Globus pallidus (tissue), 1 donor: Measurements from ENCODE around the gene ZNF248.
A peak's percentile ranks its signal among the peaks of the same experiment; 100 is the strongest.
"Not testable (repeated sequence)": the region's sequence is repeated elsewhere in the genome, so short reads cannot be mapped to it uniquely, and the experiment has no call there.

Experiments used
- DNase-seq: peaks from one replicate; pipeline ENCODE4 v3.0.0-alpha.2; 2015; ENCODE audit warnings: low spot score

Gene ZNF248

DNA sequence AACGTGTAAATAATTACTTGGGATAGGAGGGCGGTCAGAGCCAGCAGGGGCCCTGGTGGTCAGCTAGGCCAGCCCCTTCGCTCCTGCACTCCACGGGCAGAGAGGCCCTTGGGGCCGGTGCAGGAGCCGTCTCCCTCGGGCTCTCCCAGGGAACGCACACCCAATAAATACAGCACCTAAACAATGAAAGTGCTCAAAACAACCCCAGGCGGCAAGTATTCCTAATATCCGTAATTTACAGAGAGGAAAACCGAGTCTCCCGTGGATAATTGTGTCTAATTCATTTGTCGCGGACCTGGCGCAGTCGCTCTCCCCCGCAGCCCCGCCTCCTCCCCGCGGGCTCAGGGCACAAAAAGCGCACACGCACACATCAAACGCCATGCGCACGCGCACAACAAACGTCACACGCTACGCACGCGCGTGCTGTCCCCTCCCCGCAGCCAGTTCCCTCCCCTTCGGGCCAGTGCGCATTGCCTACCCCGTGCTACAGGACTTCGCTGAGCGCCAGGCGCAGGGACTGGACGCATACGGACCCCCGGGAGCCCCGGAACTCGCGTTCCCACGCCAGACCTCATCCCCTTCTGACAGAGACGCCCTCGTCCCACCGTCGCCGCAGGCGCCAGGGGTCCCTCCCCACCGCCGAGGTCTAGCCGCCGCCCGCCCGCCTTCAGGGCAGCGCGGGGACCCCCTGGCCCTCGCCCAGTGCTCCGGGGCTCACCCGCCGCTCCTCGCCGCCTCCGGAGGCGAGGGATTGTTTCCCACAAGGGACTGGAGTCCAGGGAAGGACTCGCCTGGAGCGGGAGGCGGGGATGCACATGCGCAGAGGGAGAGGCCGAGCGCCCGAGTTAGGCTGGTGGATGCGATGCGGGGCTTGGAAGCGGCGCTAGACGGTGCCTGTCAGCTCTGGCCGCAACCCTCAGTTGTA is at the start of gene ZNF248:
ZNF248 (minus strand) TSS at position 324 of the 925 bp plus-strand sequence. CDS start 1,300 bp downstream, outside the sequence.
- DNase-seq = peak; percentile 98

- DNase-seq = no peak
These were observed 49.0 kb upstream of the ZNF248 start for GRCh38 chr10:37906382-37906781.

- no peak for DNase-seq
These were observed 39.0 kb upstream of the ZNF248 start for GRCh38 chr10:37896436-37896835.

DNA sequence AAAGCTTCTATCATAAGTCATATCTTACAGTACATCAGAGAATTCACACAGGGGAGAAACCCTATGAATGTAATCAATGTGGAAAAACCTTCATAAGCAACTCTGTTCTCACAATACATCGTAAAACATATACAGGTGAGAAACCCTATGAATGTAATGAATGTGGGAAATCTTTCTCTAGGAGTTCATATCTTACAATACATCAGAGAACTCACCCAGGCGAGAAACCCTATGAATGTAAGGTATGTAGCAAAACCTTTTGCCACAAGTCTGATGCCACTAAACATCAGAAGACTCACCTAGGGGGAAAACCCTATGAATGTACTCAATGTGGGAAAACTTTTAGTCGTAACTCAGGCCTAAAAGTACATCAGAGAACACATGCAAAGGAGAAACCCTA is 38.3 kb upstream of the ZNF248 start:
- no peak for DNase-seq

GRCh38 chr10:37885850-37886249 is 28.4 kb upstream of the ZNF248 start:
- no peak for DNase-seq

- no peak for DNase-seq
These were observed 15.5 kb upstream of the ZNF248 start for GRCh38 chr10:37872955-37873354.

GRCh38 chr10:37872283-37872682 is 14.9 kb upstream of the ZNF248 start:
- no peak for DNase-seq

GRCh38 chr10:37871568-37872251 is 14.3 kb upstream of the ZNF248 start:
- no peak for DNase-seq

GRCh38 chr10:37871143-37871542 is 13.7 kb upstream of the ZNF248 start:
- DNase-seq = no peak

- DNase-seq = no peak
These were observed 11.4 kb upstream of the ZNF248 start for GRCh38 chr10:37868796-37869195.

- DNase-seq = no peak
These were observed 8.8 kb upstream of the ZNF248 start for GRCh38 chr10:37865957-37866803.

- DNase-seq = no peak
These were observed 7.9 kb upstream of the ZNF248 start for GRCh38 chr10:37865264-37865663.

DNA sequence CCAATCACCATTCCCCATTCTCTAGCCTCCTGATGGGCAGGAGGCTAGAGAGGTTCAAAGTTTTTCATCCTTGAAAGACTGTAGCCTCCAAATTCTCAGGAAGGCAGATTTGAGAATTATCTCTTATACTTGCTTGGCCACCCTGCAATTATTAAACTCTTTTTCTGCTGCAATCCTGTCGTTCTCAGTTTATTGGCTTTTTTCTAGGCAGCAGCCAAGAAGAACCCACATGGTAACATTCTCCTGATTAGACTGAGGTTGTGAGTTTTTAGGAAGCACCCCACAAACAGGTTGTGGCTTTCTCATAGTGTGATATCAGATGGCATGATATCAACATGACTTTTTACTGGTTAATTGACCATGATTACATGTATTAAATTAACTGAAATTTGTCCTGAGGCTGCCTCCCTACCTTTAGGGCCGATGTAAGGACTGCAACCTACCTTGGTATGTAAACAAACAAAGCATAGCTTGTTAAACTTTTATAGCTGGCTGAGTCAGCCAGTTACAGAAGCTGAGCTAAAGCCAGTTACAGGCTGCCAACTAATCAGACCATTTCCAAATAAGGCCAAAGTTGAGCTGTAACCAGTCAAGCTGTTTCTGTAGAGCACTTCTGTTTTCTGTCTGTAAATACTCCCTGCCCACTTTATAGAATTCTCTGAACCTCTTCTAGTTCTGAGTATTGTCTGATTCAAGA is 3.2 kb upstream of the ZNF248 start:
- DNase-seq = no peak

DNA sequence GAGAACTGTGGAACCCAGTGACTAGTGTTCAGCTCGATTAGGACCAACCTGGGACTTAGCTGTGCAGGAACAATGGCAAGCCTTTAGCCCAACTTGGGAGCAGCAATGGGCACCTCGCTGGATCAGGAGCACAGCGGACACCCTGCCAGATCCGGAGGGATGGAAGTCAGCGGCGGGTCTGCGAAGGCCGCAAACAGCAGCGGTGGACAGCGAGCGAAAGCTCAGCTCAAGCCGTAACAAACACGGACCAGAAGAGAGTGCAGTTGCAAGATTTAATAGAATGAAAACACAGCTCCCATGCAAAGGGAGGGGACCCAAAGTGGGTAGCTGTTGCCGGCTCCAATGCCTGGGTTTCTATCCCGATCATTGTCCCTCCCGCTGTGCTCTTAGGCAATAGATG is 1.9 kb upstream of the ZNF248 start:
- not testable (repeated sequence) for DNase-seq

- DNase-seq = no peak
These were observed 526 bp downstream of the ZNF248 start for GRCh38 chr10:37856881-37857286.

DNA sequence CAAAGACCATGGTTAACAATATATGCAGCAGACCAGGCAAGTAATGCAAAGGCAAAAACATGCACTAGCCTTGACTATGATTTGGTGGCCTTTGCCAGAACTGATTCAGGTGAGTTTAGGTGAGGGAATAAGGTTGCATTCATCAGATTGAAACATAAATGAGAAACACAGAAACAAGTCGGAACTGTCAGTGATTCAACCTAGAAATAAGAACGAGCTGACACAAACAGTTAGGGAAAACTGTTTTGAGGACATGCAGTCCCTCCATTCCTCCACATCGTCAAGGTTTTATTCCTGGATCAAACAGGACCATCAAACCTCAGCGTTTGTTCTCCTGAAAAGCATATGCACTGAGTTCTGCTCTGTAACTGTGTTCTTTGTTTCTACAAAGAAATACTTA is 1.8 kb downstream of the ZNF248 start:
- no peak for DNase-seq

DNA sequence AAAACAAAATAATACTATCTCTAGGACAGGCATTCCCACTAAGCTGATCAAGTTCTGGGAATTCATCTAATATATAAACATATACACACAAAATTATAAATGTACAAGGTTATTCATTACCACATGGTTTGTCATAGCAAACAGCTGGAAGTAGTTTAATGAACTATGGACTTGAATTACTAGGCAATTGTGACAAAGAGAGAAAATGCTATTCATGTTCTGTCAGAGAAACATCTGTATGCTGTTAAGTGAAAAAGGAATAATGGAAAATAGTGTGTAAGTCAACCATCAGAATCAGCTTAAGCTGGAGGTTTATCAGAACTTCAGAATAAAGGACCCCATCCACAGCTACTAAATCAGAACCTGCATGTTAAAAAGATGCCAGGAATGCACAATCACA is 2.8 kb downstream of the ZNF248 start:
- no peak for DNase-seq

GRCh38 chr10:37844644-37845043 is 12.8 kb downstream of the ZNF248 start:
- DNase-seq = no peak

DNA sequence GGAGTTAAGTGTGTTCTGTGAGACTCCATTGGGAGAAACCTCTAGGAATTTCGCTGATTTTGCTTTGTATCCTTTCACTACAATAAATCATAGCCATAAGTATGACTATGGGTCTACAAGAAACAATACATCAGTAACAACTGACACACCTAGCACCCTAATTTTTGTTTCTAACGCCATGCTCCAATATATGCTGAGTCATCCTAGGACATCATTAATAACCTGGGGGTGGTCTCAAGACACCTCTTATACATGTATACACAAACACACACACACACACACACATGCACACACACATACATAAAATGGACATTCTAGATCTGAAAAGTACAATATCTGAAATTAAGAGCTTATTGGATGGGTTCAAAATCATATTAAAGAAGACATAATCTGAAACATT is 18.2 kb downstream of the ZNF248 start:
- DNase-seq = no peak

- no peak for DNase-seq
These were observed 25.7 kb downstream of the ZNF248 start for GRCh38 chr10:37831495-37832333.

DNA sequence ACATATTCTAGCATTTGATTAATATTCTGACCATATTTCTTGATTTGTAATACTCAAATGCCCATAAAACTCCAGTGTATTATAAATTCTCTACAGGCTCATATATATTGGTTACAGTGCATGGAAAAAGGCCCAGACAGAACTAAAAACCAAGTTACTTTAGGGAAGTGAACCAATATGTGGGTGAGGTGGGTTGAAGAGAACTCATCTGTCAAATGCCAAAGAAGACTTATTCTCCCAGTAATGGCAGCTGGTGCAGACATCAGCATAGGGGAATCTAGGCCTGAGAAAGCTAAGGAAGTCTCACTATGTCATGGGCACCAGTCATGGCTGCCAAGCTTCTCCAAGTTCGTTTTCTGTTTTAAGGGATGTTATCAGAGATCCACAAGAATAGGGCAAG is 30.6 kb downstream of the ZNF248 start:
- no peak for DNase-seq
